ENCODE measurements around the gene TTC16. TPM values are rescaled to one million over a fixed set of nuclear protein-coding genes. Genes with fewer than 3 reads are reported as not detected.
"Not testable (repeated sequence)": the region's sequence is repeated elsewhere in the genome, so short reads cannot be mapped to it uniquely, and the experiment has no call there.

The TTC16 gene
- total and polyA plus RNA-seq, 3 donors from 2014 or later = 25.0 to 46.2 (median 32.7) TPM

DNA sequence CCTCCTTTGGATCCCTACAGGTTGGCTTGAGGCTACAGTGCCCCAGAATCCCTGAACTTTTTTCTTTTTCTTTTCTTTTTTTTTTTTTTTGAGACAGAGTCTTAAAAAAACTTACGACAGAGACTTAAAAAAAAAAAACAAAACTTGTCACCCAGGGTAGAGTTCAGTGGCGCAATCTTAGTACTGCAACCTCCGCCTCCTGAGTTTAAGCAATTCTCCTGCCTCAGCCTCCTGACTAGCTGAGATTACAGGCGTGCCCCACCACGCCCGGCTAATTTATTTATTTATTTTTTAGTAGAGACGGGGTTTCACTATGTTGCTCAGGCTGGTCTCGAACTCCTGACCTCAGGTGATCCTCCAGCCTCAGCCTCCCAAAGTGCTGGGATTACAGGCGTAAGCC, 65.0 kb downstream of the TTC16 start:
- peaks cover 15% of the 10 kb centered on the region for H3K4me1 ChIP-seq
- WGBS, 2 donors = 91 to 93% methylated on average over 9 of the region's 9 CpGs
- intact Hi-C loops (cut with DNase I; ENCODE audit: low total_unique reads) = loop anchor here (5.0 to 10.0 kb wide), 2 partner anchors 44 to 84 kb away; partner anchors contain the start of gene TOR2A

More for the DNA sequence above, 65.0 kb downstream of the TTC16 start:
- H3K27ac ChIP-seq; H3K36me3 ChIP-seq (ENCODE audit: low read depth, missing control alignments); H3K4me3 ChIP-seq; H3K9me3 ChIP-seq; DNase-seq; H3K27me3 ChIP-seq: not testable (repeated sequence)
- TF ChIP-seq, protein P1, sequence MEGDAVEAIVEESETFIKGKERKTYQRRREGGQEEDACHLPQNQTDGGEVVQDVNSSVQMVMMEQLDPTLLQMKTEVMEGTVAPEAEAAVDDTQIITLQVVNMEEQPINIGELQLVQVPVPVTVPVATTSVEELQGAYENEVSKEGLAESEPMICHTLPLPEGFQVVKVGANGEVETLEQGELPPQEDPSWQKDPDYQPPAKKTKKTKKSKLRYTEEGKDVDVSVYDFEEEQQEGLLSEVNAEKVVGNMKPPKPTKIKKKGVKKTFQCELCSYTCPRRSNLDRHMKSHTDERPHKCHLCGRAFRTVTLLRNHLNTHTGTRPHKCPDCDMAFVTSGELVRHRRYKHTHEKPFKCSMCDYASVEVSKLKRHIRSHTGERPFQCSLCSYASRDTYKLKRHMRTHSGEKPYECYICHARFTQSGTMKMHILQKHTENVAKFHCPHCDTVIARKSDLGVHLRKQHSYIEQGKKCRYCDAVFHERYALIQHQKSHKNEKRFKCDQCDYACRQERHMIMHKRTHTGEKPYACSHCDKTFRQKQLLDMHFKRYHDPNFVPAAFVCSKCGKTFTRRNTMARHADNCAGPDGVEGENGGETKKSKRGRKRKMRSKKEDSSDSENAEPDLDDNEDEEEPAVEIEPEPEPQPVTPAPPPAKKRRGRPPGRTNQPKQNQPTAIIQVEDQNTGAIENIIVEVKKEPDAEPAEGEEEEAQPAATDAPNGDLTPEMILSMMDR (IDR thresholded peaks at IDR 0.05) = peak in 1 of 3 experiments; percentile 14

Other genes starting within 250 kb of the TTC16 start
- 10 to 100 TPM; 33.1 to 36.1 TPM for gene STXBP1, start 103.8 kb upstream of the TTC16 start, total RNA-seq
- gene STXBP1, start 103.8 kb upstream of the TTC16 start, polyA plus RNA-seq (ENCODE audit: insufficient read depth, low read depth, low replicate concordance) = 21.2 TPM
- gene CFAP157, start 9.1 kb upstream of the TTC16 start, total RNA-seq = 10 to 100 TPM; 11.6 to 26.5 TPM
- gene CFAP157, start 9.1 kb upstream of the TTC16 start, polyA plus RNA-seq (ENCODE audit: insufficient read depth, low read depth, low replicate concordance) = 30.6 TPM
- 10 to 100 TPM; 19.0 to 24.5 TPM for gene PTRH1, start 416 bp upstream of the TTC16 start, total RNA-seq
- 18.2 TPM for gene PTRH1, start 416 bp upstream of the TTC16 start, polyA plus RNA-seq (ENCODE audit: insufficient read depth, low read depth, low replicate concordance)
- 10 to 100 TPM; 28.7 to 32.0 TPM for gene TOR2A, start 19.2 kb downstream of the TTC16 start, total RNA-seq
- 30.4 TPM for gene TOR2A, start 19.2 kb downstream of the TTC16 start, polyA plus RNA-seq (ENCODE audit: insufficient read depth, low read depth, low replicate concordance)
- 1 to 10 TPM; 6.6 to 9.6 TPM for gene SH2D3C, start 62.6 kb downstream of the TTC16 start, total RNA-seq
- 8.8 TPM for gene SH2D3C, start 62.6 kb downstream of the TTC16 start, polyA plus RNA-seq (ENCODE audit: insufficient read depth, low read depth, low replicate concordance)
- gene CDK9, start 70.0 kb downstream of the TTC16 start, total RNA-seq = 100 to 1,000 TPM; 136 to 163 TPM
- 77.1 TPM for gene CDK9, start 70.0 kb downstream of the TTC16 start, polyA plus RNA-seq (ENCODE audit: insufficient read depth, low read depth, low replicate concordance)
- 100 to 1,000 TPM in 1 of 2 donors, 10 to 100 TPM in 1; 99.3 to 105 TPM for gene FPGS, start 86.8 kb downstream of the TTC16 start, total RNA-seq
- gene FPGS, start 86.8 kb downstream of the TTC16 start, polyA plus RNA-seq (ENCODE audit: insufficient read depth, low read depth, low replicate concordance) = 37.9 TPM
- gene ENG, start 138.6 kb downstream of the TTC16 start, total RNA-seq = 100 to 1,000 TPM; 132 to 214 TPM
- gene ENG, start 138.6 kb downstream of the TTC16 start, polyA plus RNA-seq (ENCODE audit: insufficient read depth, low read depth, low replicate concordance) = 144 TPM
- 100 to 1,000 TPM in 1 of 2 donors, 10 to 100 TPM in 1; 86.7 to 103 TPM for gene AK1, start 161.6 kb downstream of the TTC16 start, total RNA-seq
- gene AK1, start 161.6 kb downstream of the TTC16 start, polyA plus RNA-seq (ENCODE audit: insufficient read depth, low read depth, low replicate concordance) = 154 TPM
- gene ST6GALNAC6, start 183.5 kb downstream of the TTC16 start, total RNA-seq = 10 to 100 TPM; 46.3 to 70.3 TPM
- 43.0 TPM for gene ST6GALNAC6, start 183.5 kb downstream of the TTC16 start, polyA plus RNA-seq (ENCODE audit: insufficient read depth, low read depth, low replicate concordance)
- 10 to 100 TPM; 18.8 to 24.7 TPM for gene ST6GALNAC4, start 201.0 kb downstream of the TTC16 start, total RNA-seq
- 10.3 TPM for gene ST6GALNAC4, start 201.0 kb downstream of the TTC16 start, polyA plus RNA-seq (ENCODE audit: insufficient read depth, low read depth, low replicate concordance)
- 10 to 100 TPM in 1 of 2 donors, 1 to 10 TPM in 1; 8.4 to 10.2 TPM for gene PIP5KL1, start 214.7 kb downstream of the TTC16 start, total RNA-seq
- gene PIP5KL1, start 214.7 kb downstream of the TTC16 start, polyA plus RNA-seq (ENCODE audit: insufficient read depth, low read depth, low replicate concordance) = 3.9 TPM
- gene DPM2, start 221.8 kb downstream of the TTC16 start, total RNA-seq = 10 to 100 TPM; 33.5 to 36.4 TPM
- gene DPM2, start 221.8 kb downstream of the TTC16 start, polyA plus RNA-seq (ENCODE audit: insufficient read depth, low read depth, low replicate concordance) = 46.6 TPM